GM21390 (cell line): Measurements from ENCODE around the gene CYTIP.
"Not testable (repeated sequence)": the region's sequence is repeated elsewhere in the genome, so short reads cannot be mapped to it uniquely, and the experiment has no call there.

Source experiments
- ATAC-seq: cut with Tn5 transposase; IDR thresholded peaks from one replicate; pipeline ENCODE4 v1.9.1; 2021; ENCODE audit not compliant: unreplicated experiment

The CYTIP gene

GRCh38 chr2:157427003-157427921 is 16.6 kb downstream of the CYTIP start:
- no peak for ATAC-seq

- no peak for ATAC-seq
Observed at GRCh38 chr2:157426477-157426994, 17.4 kb downstream of the CYTIP start.

- no peak for ATAC-seq
Observed at GRCh38 chr2:157424374-157424773, 19.5 kb downstream of the CYTIP start.

GRCh38 chr2:157421964-157422363 is 21.9 kb downstream of the CYTIP start:
- ATAC-seq = no peak

GRCh38 chr2:157421331-157421944 is 22.5 kb downstream of the CYTIP start:
- ATAC-seq = no peak

- no peak for ATAC-seq
Observed at GRCh38 chr2:157420771-157421323, 23.0 kb downstream of the CYTIP start.

GRCh38 chr2:157419031-157419575 is 24.8 kb downstream of the CYTIP start:
- no peak for ATAC-seq

- no peak for ATAC-seq
Observed at GRCh38 chr2:157418239-157418641, 25.6 kb downstream of the CYTIP start.

GRCh38 chr2:157415591-157416101 is 28.2 kb downstream of the CYTIP start:
- no peak for ATAC-seq

GRCh38 chr2:157414050-157414449 is 29.8 kb downstream of the CYTIP start:
- peak; percentile 27 for ATAC-seq

GRCh38 chr2:157413326-157414035 is 30.4 kb downstream of the CYTIP start:
- ATAC-seq = peak; percentile 90

GRCh38 chr2:157411624-157412336 is 32.1 kb downstream of the CYTIP start:
- no peak for ATAC-seq

GRCh38 chr2:157405398-157405797 is 38.5 kb downstream of the CYTIP start:
- not testable (repeated sequence) for ATAC-seq

- ATAC-seq = peak; percentile 97
Observed at GRCh38 chr2:157404363-157404762, 39.5 kb downstream of the CYTIP start.

- not testable (repeated sequence) for ATAC-seq
Observed at GRCh38 chr2:157402801-157403485, 40.9 kb downstream of the CYTIP start.

GRCh38 chr2:157395811-157396210 is 48.1 kb downstream of the CYTIP start:
- no peak for ATAC-seq

- no peak for ATAC-seq
Observed at GRCh38 chr2:157394928-157395327, 49.0 kb downstream of the CYTIP start.

- no peak for ATAC-seq
Observed at GRCh38 chr2:157393348-157393747, 50.5 kb downstream of the CYTIP start.

GRCh38 chr2:157388827-157389226 is 55.1 kb downstream of the CYTIP start:
- ATAC-seq = no peak
